ENCODE measurements around the gene ATP2C1. TPM values are rescaled to one million over a fixed set of nuclear protein-coding genes. Genes with fewer than 3 reads are reported as not detected.

ATP2C1 gene
- total RNA-seq, 1 donor from 2014 or later: 57.1 TPM

DNA sequence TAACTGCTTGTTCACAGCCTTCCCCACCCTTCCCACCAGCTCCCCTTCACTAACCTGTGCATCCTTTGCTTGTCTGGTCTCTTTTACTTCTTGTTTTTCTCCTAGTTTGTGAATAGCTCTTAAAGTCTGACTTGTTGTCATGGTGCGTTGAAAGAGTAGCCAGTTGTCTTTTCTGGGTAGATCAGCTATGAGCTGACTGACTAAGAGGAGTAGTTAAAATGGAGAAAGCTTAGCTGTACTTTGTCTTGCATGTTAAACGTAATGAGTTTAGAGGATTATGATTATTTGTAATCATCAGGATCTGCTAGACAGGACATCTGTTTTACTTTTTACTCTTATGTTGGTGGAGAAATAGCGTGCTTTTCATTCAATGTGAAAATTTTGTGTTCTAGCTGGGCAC lies 35.9 kb downstream of the ATP2C1 start:
- no peaks in the 10 kb centered on the region for H3K9me3 ChIP-seq (replicated peaks)
- H3K27ac ChIP-seq (replicated peaks): no peak overlapping the region
- no peak overlapping the region for H3K4me3 ChIP-seq
- DNase-seq: no peak
- intact Hi-C loops (cut with micrococcal nuclease): no loop called here
- TF ChIP-seq, protein P1, sequence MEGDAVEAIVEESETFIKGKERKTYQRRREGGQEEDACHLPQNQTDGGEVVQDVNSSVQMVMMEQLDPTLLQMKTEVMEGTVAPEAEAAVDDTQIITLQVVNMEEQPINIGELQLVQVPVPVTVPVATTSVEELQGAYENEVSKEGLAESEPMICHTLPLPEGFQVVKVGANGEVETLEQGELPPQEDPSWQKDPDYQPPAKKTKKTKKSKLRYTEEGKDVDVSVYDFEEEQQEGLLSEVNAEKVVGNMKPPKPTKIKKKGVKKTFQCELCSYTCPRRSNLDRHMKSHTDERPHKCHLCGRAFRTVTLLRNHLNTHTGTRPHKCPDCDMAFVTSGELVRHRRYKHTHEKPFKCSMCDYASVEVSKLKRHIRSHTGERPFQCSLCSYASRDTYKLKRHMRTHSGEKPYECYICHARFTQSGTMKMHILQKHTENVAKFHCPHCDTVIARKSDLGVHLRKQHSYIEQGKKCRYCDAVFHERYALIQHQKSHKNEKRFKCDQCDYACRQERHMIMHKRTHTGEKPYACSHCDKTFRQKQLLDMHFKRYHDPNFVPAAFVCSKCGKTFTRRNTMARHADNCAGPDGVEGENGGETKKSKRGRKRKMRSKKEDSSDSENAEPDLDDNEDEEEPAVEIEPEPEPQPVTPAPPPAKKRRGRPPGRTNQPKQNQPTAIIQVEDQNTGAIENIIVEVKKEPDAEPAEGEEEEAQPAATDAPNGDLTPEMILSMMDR (IDR thresholded peaks at IDR 0.05; ENCODE audit: borderline replicate concordance): no peak
- no peaks in the 10 kb centered on the region for H3K27me3 ChIP-seq (ENCODE audit: low read depth)
- peaks cover 38% of the 10 kb centered on the region for H3K4me1 ChIP-seq
- peaks cover 10% of the 10 kb centered on the region for H3K36me3 ChIP-seq

- Histone ChIP-seq H3K36me3 (peaks cover 12% of the 10 kb centered on the region), H3K9me3 (replicated peaks) (no peaks in the 10 kb centered on the region), H3K27ac (replicated peaks) (no peak overlapping the region), H3K27me3 (ENCODE audit: low read depth) (no peaks in the 10 kb centered on the region), H3K4me1 (peaks cover 14% of the 10 kb centered on the region), H3K4me3 (no peak overlapping the region)
- TF ChIP-seq, protein P1 (IDR thresholded peaks at IDR 0.05; ENCODE audit: borderline replicate concordance): no peak
- intact Hi-C loops (cut with micrococcal nuclease): no loop called here
- no peak for DNase-seq
Observed at GRCh38 chr3:130932979-130933378, 39.1 kb downstream of the ATP2C1 start.

DNA sequence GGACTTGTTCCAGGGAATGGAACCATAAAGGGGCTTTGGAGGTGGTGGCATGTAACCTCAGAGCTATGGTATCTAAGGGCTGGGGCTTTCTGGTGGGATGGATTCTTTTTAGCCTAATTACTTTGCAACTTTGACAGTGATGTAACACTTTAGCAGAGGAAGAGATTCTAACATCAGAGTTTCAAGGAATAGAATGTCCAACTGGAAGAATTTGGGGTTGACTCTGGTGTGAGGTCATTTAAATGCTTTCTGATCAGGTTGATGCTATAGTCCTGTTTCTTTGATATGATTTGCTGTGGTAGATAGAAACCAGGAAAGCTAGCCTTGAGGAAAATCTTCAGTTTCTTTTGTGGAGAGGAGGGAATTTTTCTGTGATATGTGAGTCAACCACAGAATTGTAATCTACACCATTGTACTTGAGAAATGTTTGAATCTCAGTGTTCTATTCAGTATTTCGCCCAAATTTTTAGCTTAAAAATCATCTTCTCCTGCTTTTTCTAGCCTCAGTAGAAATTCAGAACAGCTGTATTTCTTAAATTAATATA lies 40.0 kb downstream of the ATP2C1 start:
- peaks cover 8% of the 10 kb centered on the region for H3K4me1 ChIP-seq
- no peak overlapping the region for H3K4me3 ChIP-seq
- intact Hi-C loops (cut with micrococcal nuclease): no loop called here
- no peaks in the 10 kb centered on the region for H3K9me3 ChIP-seq (replicated peaks)
- H3K27me3 ChIP-seq (ENCODE audit: low read depth): no peaks in the 10 kb centered on the region
- H3K27ac ChIP-seq (replicated peaks): no peak overlapping the region
- TF ChIP-seq, protein P1 (IDR thresholded peaks at IDR 0.05; ENCODE audit: borderline replicate concordance): no peak
- DNase-seq: no peak
- peaks cover 12% of the 10 kb centered on the region for H3K36me3 ChIP-seq

GRCh38 chr3:130934442-130935089 lies 40.7 kb downstream of the ATP2C1 start:
- intact Hi-C loops (cut with micrococcal nuclease): no loop called here
- H3K36me3 ChIP-seq: peaks cover 12% of the 10 kb centered on the region
- no peak for DNase-seq

GRCh38 chr3:130935761-130936492 lies 42.0 kb downstream of the ATP2C1 start:
- intact Hi-C loops (cut with micrococcal nuclease): no loop called here
- TF ChIP-seq, protein P1 (IDR thresholded peaks at IDR 0.05; ENCODE audit: borderline replicate concordance): no peak
- Histone ChIP-seq H3K4me3 (no peak overlapping the region), H3K4me1 (peaks cover 5% of the 10 kb centered on the region), H3K27ac (replicated peaks) (no peak overlapping the region), H3K36me3 (peaks cover 12% of the 10 kb centered on the region), H3K9me3 (replicated peaks) (no peaks in the 10 kb centered on the region), H3K27me3 (ENCODE audit: low read depth) (no peaks in the 10 kb centered on the region)
- no peak for DNase-seq

More at GRCh38 chr3:130934442-130935089, 40.7 kb downstream of the ATP2C1 start:
- Histone ChIP-seq H3K27me3 (ENCODE audit: low read depth) (no peaks in the 10 kb centered on the region), H3K4me3 (no peak overlapping the region), H3K27ac (replicated peaks) (no peak overlapping the region), H3K4me1 (peaks cover 7% of the 10 kb centered on the region), H3K9me3 (replicated peaks) (no peaks in the 10 kb centered on the region)
- TF ChIP-seq, protein P1 (IDR thresholded peaks at IDR 0.05; ENCODE audit: borderline replicate concordance): no peak

Data from left ventricle myocardium inferior (tissue), 1 donor.